Measurements from ENCODE around the gene FNIP2. TPM values are rescaled to one million over a fixed set of nuclear protein-coding genes. Genes with fewer than 3 reads are reported as not detected.

FNIP2 gene
- total and polyA plus RNA-seq, 2 donors (not counting 1 experiment from before 2014, with no cell fraction given), result 0.03 to 0.17 TPM

DNA sequence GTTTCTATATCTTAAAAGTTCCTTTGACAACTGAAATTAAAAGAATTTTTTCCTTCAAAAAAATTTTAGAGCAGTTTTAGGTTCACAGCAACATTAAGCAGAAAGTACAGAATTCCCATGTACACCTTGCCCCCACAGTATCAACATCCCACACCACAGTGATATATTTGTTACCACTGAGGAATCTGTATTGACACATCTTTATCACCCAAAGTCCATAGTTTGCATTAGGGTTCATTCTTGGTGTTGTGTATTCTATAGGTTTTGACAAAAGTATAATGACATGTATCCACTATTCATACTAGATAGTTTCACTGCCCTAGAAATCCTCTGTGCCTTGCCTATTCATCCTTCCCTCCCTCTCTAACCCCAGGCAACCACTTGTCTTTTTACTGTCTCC is 43.7 kb downstream of the FNIP2 start:
- intact Hi-C loops (cut with micrococcal nuclease), result no loop called here
- CTCF ChIA-PET, result interaction anchor here (1.1 kb wide), 1 partner anchor 36 kb away, joined by 4 read pairs; no protein-coding TSS in a partner anchor
- peaks cover 74% of the 10 kb centered on the region for H3K27me3 Mint-ChIP-seq
- no peak overlapping the region for H3K4me2 ChIP-seq (replicated peaks; ENCODE audit: low read depth, low read length, poor library complexity, severe bottlenecking)
- peaks cover 20 to 26% of the 10 kb centered on the region in 2 donors for H3K4me1 ChIP-seq (ENCODE audit: control insufficient read depth in 2 of 2, insufficient read depth in 2 of 2, low read length in 2 of 2)
- H3K9me3 ChIP-seq (ENCODE audit: control extremely low read depth in 1 of 3, control insufficient read depth in 2 of 3, insufficient read depth in 1 of 3, low read length in 2 of 3), result peaks cover 0 to 8% (median 5%) of the 10 kb centered on the region in 3 donors
- ATAC-seq (ENCODE audit: low read depth) (no peak), DNase-seq (no peak)
- no peaks in the 10 kb centered on the region for H4K20me1 ChIP-seq (ENCODE audit: control insufficient read depth, insufficient read depth, low read length, poor library complexity, severe bottlenecking)
- peaks cover 22% of the 10 kb centered on the region for H3K4me1 Mint-ChIP-seq
- no peak overlapping the region for H3K4me3 ChIP-seq (ENCODE audit: control extremely low read depth in 1 of 5, extremely low read depth in 1 of 5, insufficient read depth in 1 of 5, low read depth in 2 of 5, low read length in 4 of 5)
- no peak overlapping the region for H3K27ac ChIP-seq (ENCODE audit: low read length in 2 of 2)
- peaks cover 8 to 74% (median 68%) of the 10 kb centered on the region in 4 experiments for H3K27me3 ChIP-seq (replicated peaks in 1 of 4; ENCODE audit: control extremely low read depth in 1 of 4, control insufficient read depth in 3 of 4, insufficient read depth in 4 of 4, low read length in 3 of 4)
- TF ChIP-seq, protein P1, sequence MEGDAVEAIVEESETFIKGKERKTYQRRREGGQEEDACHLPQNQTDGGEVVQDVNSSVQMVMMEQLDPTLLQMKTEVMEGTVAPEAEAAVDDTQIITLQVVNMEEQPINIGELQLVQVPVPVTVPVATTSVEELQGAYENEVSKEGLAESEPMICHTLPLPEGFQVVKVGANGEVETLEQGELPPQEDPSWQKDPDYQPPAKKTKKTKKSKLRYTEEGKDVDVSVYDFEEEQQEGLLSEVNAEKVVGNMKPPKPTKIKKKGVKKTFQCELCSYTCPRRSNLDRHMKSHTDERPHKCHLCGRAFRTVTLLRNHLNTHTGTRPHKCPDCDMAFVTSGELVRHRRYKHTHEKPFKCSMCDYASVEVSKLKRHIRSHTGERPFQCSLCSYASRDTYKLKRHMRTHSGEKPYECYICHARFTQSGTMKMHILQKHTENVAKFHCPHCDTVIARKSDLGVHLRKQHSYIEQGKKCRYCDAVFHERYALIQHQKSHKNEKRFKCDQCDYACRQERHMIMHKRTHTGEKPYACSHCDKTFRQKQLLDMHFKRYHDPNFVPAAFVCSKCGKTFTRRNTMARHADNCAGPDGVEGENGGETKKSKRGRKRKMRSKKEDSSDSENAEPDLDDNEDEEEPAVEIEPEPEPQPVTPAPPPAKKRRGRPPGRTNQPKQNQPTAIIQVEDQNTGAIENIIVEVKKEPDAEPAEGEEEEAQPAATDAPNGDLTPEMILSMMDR (IDR thresholded peaks at IDR 0.05), result no peak
- no peak for TF ChIP-seq EZH2 (IDR thresholded peaks at IDR 0.05; ENCODE audit: borderline replicate concordance, insufficient read depth, low read depth, low read length, poor library complexity, severe bottlenecking)
- H3K4me3 Mint-ChIP-seq, result no peak overlapping the region
- no peaks in the 10 kb centered on the region for H3K79me2 ChIP-seq (ENCODE audit: control insufficient read depth, insufficient read depth, low read length)
- H3K27ac Mint-ChIP-seq, result no peak overlapping the region
- no peak overlapping the region for H3K9ac ChIP-seq (ENCODE audit: low read length)
- no peaks in the 10 kb centered on the region for H3K9me3 Mint-ChIP-seq (ENCODE audit: insufficient read depth)
- POLR2A ChIA-PET, result no interaction called here
- H3K36me3 ChIP-seq (replicated peaks in 1 of 2; ENCODE audit: control extremely low read depth in 1 of 2, control insufficient read depth in 1 of 2, extremely low read depth in 1 of 2, insufficient read depth in 2 of 2, low read length in 1 of 2), result no peaks in the 10 kb centered on the region
- no peak overlapping the region for H2AFZ ChIP-seq (ENCODE audit: insufficient read depth, low read depth, low read length, poor library complexity, severe bottlenecking)

DNA sequence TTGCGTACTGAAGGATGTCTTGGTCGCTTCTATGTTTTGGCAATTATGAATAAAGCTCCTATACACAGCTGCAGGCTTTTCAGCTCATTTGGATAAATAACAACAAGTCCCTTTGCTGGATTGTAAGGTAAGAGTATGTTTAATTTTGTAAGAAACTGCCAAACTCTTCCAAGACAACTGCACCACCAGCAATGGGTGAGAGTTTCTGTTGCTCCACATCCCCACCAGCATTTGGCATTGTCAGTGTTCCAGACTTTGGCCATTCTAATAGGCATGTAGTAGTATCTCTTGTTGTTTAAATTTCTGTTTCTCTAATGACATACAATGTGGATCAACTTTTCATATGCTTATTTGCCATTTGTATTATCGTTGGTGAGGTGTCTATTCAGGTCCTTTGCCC is 44.3 kb downstream of the FNIP2 start:
- H3K4me3 Mint-ChIP-seq, result no peak overlapping the region
- Histone ChIP-seq H3K9ac (ENCODE audit: low read length) (no peak overlapping the region), H3K4me1 (ENCODE audit: control insufficient read depth in 2 of 2, insufficient read depth in 2 of 2, low read length in 2 of 2) (peaks cover 20 to 26% of the 10 kb centered on the region in 2 donors), H3K9me3 (ENCODE audit: control extremely low read depth in 1 of 3, control insufficient read depth in 2 of 3, insufficient read depth in 1 of 3, low read length in 2 of 3) (peaks cover 0 to 8% (median 5%) of the 10 kb centered on the region in 3 donors), H3K27me3 (replicated peaks in 1 of 4; ENCODE audit: control extremely low read depth in 1 of 4, control insufficient read depth in 3 of 4, insufficient read depth in 4 of 4, low read length in 3 of 4) (peaks cover 8 to 71% (median 65%) of the 10 kb centered on the region in 4 experiments), H4K20me1 (ENCODE audit: control insufficient read depth, insufficient read depth, low read length, poor library complexity, severe bottlenecking) (no peaks in the 10 kb centered on the region), H3K4me2 (replicated peaks; ENCODE audit: low read depth, low read length, poor library complexity, severe bottlenecking) (no peak overlapping the region), H3K79me2 (ENCODE audit: control insufficient read depth, insufficient read depth, low read length) (no peaks in the 10 kb centered on the region), H2AFZ (ENCODE audit: insufficient read depth, low read depth, low read length, poor library complexity, severe bottlenecking) (no peak overlapping the region), H3K27ac (ENCODE audit: low read length in 2 of 2) (no peak overlapping the region), H3K4me3 (ENCODE audit: control extremely low read depth in 1 of 5, extremely low read depth in 1 of 5, insufficient read depth in 1 of 5, low read depth in 2 of 5, low read length in 4 of 5) (no peak overlapping the region), H3K36me3 (replicated peaks in 1 of 2; ENCODE audit: control extremely low read depth in 1 of 2, control insufficient read depth in 1 of 2, extremely low read depth in 1 of 2, insufficient read depth in 2 of 2, low read length in 1 of 2) (no peaks in the 10 kb centered on the region)
- H3K27me3 Mint-ChIP-seq, result peaks cover 71% of the 10 kb centered on the region
- DNase-seq (no peak), ATAC-seq (ENCODE audit: low read depth) (no peak)
- H3K9me3 Mint-ChIP-seq (ENCODE audit: insufficient read depth), result no peaks in the 10 kb centered on the region
- WGBS (ENCODE audit: insufficient coverage), result no CpG with 5 or more reads among the region's 3 CpGs
- peaks cover 22% of the 10 kb centered on the region for H3K4me1 Mint-ChIP-seq
- intact Hi-C loops (cut with micrococcal nuclease), result no loop called here
- ChIA-PET CTCF (interaction anchor here (1.1 kb wide), 1 partner anchor 36 kb away, joined by 4 read pairs; no protein-coding TSS in a partner anchor), POLR2A (no interaction called here)
- no peak for TF ChIP-seq EZH2 (IDR thresholded peaks at IDR 0.05; ENCODE audit: borderline replicate concordance, insufficient read depth, low read depth, low read length, poor library complexity, severe bottlenecking)
- H3K27ac Mint-ChIP-seq, result no peak overlapping the region
